ENCODE measurements around the gene LCT. TPM values are rescaled to one million over a fixed set of nuclear protein-coding genes. Genes with fewer than 3 reads are reported as not detected.

LCT gene
- total RNA-seq, 1 donor from 2014 or later: not detected

- no peak for TF ChIP-seq CTCF (IDR thresholded peaks at IDR 0.05; ENCODE audit: borderline replicate concordance)
- intact Hi-C loops (cut with micrococcal nuclease): no loop called here
- no peaks in the 10 kb centered on the region for H3K27me3 ChIP-seq (ENCODE audit: low read depth)
- H3K27ac ChIP-seq (replicated peaks): no peak overlapping the region
- H3K9me3 ChIP-seq (replicated peaks): no peaks in the 10 kb centered on the region
- no peak overlapping the region for H3K4me3 ChIP-seq
- no peak for DNase-seq
- H3K4me1 ChIP-seq: no peaks in the 10 kb centered on the region
- H3K36me3 ChIP-seq: peaks cover 61% of the 10 kb centered on the region
Observed at GRCh38 chr2:135853401-135853800, 16.4 kb upstream of the LCT start.

GRCh38 chr2:135851858-135852257 is 14.9 kb upstream of the LCT start:
- intact Hi-C loops (cut with micrococcal nuclease): no loop called here

GRCh38 chr2:135850892-135851668 is 14.1 kb upstream of the LCT start:
- Histone ChIP-seq H3K36me3 (peaks cover 58% of the 10 kb centered on the region), H3K27me3 (ENCODE audit: low read depth) (no peaks in the 10 kb centered on the region), H3K9me3 (replicated peaks) (no peaks in the 10 kb centered on the region), H3K4me1 (no peaks in the 10 kb centered on the region), H3K4me3 (no peak overlapping the region), H3K27ac (replicated peaks) (no peak overlapping the region)
- no peak for DNase-seq
- intact Hi-C loops (cut with micrococcal nuclease): no loop called here
- TF ChIP-seq CTCF (IDR thresholded peaks at IDR 0.05; ENCODE audit: borderline replicate concordance): no peak

More at GRCh38 chr2:135851858-135852257, 14.9 kb upstream of the LCT start:
- no peak for TF ChIP-seq CTCF (IDR thresholded peaks at IDR 0.05; ENCODE audit: borderline replicate concordance)
- DNase-seq: no peak
- no peaks in the 10 kb centered on the region for H3K9me3 ChIP-seq (replicated peaks)
- no peak overlapping the region for H3K4me3 ChIP-seq
- H3K27ac ChIP-seq (replicated peaks): no peak overlapping the region
- H3K36me3 ChIP-seq: peaks cover 59% of the 10 kb centered on the region
- no peaks in the 10 kb centered on the region for H3K4me1 ChIP-seq
- no peaks in the 10 kb centered on the region for H3K27me3 ChIP-seq (ENCODE audit: low read depth)

GRCh38 chr2:135849087-135849486 is 12.1 kb upstream of the LCT start:
- DNase-seq: no peak
- no peaks in the 10 kb centered on the region for H3K27me3 ChIP-seq (ENCODE audit: low read depth)
- H3K36me3 ChIP-seq: peaks cover 68% of the 10 kb centered on the region
- H3K9me3 ChIP-seq (replicated peaks): no peaks in the 10 kb centered on the region
- no peaks in the 10 kb centered on the region for H3K4me1 ChIP-seq
- TF ChIP-seq CTCF (IDR thresholded peaks at IDR 0.05; ENCODE audit: borderline replicate concordance): no peak
- no peak overlapping the region for H3K4me3 ChIP-seq
- intact Hi-C loops (cut with micrococcal nuclease): no loop called here
- no peak overlapping the region for H3K27ac ChIP-seq (replicated peaks)

GRCh38 chr2:135845997-135846396 is 9.0 kb upstream of the LCT start:
- H3K36me3 ChIP-seq: peaks cover 55% of the 10 kb centered on the region
- TF ChIP-seq CTCF (IDR thresholded peaks at IDR 0.05; ENCODE audit: borderline replicate concordance): no peak

More at GRCh38 chr2:135845997-135846396, 9.0 kb upstream of the LCT start:
- no peaks in the 10 kb centered on the region for H3K27me3 ChIP-seq (ENCODE audit: low read depth)
- no peak overlapping the region for H3K27ac ChIP-seq (replicated peaks)
- H3K9me3 ChIP-seq (replicated peaks): no peaks in the 10 kb centered on the region
- H3K4me1 ChIP-seq: peaks cover 5% of the 10 kb centered on the region
- no peak overlapping the region for H3K4me3 ChIP-seq
- DNase-seq: no peak
- intact Hi-C loops (cut with micrococcal nuclease): no loop called here

Data from left ventricle myocardium inferior (tissue), 1 donor.